Endothelial cell of umbilical vein (primary cell): ENCODE measurements around the gene ITPRIP. TPM values are rescaled to one million over a fixed set of nuclear protein-coding genes. Genes with fewer than 3 reads are reported as not detected.

Experiments used
- BruUV-seq: library from RNA; stranded (reverse); fragments of 400-500 nt; replicated peaks from 2 replicates; lab custom pipeline; 2021; lab: Mats Ljungman, UMichigan
- CTCF ChIA-PET: fragments of 300-600, 350-600 bp; sonication (Branson Sonifier 250); formaldehyde crosslinking; loops from one replicate; lab custom pipeline; 2021; ENCODE audit warnings: antibody characterized with exemption, inconsistent platforms; lab: Charles Lee
- POLR2A ChIA-PET: fragments of 300-600, 350-600 bp; sonication (Branson Sonifier 250); formaldehyde crosslinking; loops from one replicate; lab custom pipeline; 2021; ENCODE audit warnings: antibody characterized with exemption, inconsistent platforms; lab: Charles Lee
- DNase-seq: peaks from one replicate; pipeline ENCODE4 v3.0.0-alpha.2; 2011; ENCODE audit warnings: low read depth, low spot score
- FAIRE-seq: peaks from 2 replicates; lab custom pipeline; 2011; peaks lifted over from hg19 to GRCh38; lab: Jason Lieb, UNC
- H2AFZ ChIP-seq: 2 replicates; pipeline ENCODE4 v1.6.0; 2012; ENCODE audit warnings: low read depth, low read length, control low read depth, inconsistent platforms
- H3K27ac ChIP-seq: 2 replicates; pipeline ENCODE4 v1.5.1; 2011; ENCODE audit warnings: low read depth, mild to moderate bottlenecking, control low read depth, low read length, moderate library complexity; ENCODE audit not compliant: insufficient read depth
- H3K27me3 ChIP-seq, 2 experiments: 2 replicates each; pipeline versions ENCODE4 v1.6.0 to v1.6.1; 2011; ENCODE audit warnings: low read length in 2 of 2, mixed read lengths in 1 of 2; ENCODE audit not compliant: control insufficient read depth in 2 of 2, insufficient read depth in 2 of 2
- H3K36me3 ChIP-seq, 2 experiments: 2 replicates in 1 of 2; 3 replicates in 1 of 2; pipeline ENCODE4 v1.5.1; 2011; ENCODE audit warnings: low read length in 2 of 2, mild to moderate bottlenecking in 1 of 2, moderate library complexity in 1 of 2; ENCODE audit not compliant: control insufficient read depth in 2 of 2, insufficient read depth in 2 of 2; ENCODE audit errors: extremely low read depth in 1 of 2
- H3K4me1 ChIP-seq: 3 replicates; pipeline ENCODE4 v1.5.1; 2011; ENCODE audit warnings: mild to moderate bottlenecking, low read length; ENCODE audit not compliant: control insufficient read depth, insufficient read depth; ENCODE audit errors: extremely low read depth
- H3K4me2 ChIP-seq: 2 replicates; pipeline ENCODE4 v1.6.1; 2011; ENCODE audit warnings: low read length, control low read depth, mixed read lengths; ENCODE audit not compliant: insufficient read depth
- H3K4me3 ChIP-seq, 3 experiments: fragments of 200-600 bp in 1 of 3; sonication (generic), shearing (Covaris generic) in 1 of 3; replicated peaks in 1 of 3; 2 replicates each; pipeline ENCODE4 v1.5.1; 2011 to 2016; ENCODE audit warnings: control low read depth in 3 of 3, low read length in 3 of 3, mild to moderate bottlenecking in 2 of 3, inconsistent platforms in 1 of 3, low read depth in 1 of 3, moderate library complexity in 1 of 3; ENCODE audit not compliant: insufficient read depth in 1 of 3
- H3K79me2 ChIP-seq: 2 replicates; pipeline ENCODE4 v1.6.0; 2012; ENCODE audit warnings: low read length, inconsistent platforms; ENCODE audit not compliant: control insufficient read depth, insufficient read depth
- H3K9ac ChIP-seq: replicated peaks from 2 replicates; pipeline ENCODE3; 2011; ENCODE audit warnings: low read length, control low read depth; ENCODE audit not compliant: insufficient read depth; ENCODE audit errors: extremely low read depth
- H3K9me1 ChIP-seq: replicated peaks from 3 replicates; pipeline ENCODE4 v1.6.0; 2011; ENCODE audit warnings: mild to moderate bottlenecking, low read length; ENCODE audit not compliant: control insufficient read depth, insufficient read depth; ENCODE audit errors: extremely low read depth
- H3K9me3 ChIP-seq: replicated peaks from 2 replicates; pipeline ENCODE4 v1.5.1; 2012; ENCODE audit warnings: low read length, inconsistent platforms; ENCODE audit not compliant: control insufficient read depth, insufficient read depth
- H4K20me1 ChIP-seq: replicated peaks from 2 replicates; pipeline ENCODE3; 2011; ENCODE audit warnings: mild to moderate bottlenecking, low read length; ENCODE audit not compliant: control insufficient read depth, insufficient read depth; ENCODE audit errors: extremely low read depth
- CTCF ChIP-seq, 2 donors: IDR thresholded peaks; 1 replicate in 1 of 2; 2 replicates in 1 of 2; pipeline ENCODE4 v1.5.1; 2011; ENCODE audit warnings: low read length in 2 of 2, mild to moderate bottlenecking in 2 of 2, moderate library complexity in 2 of 2, control low read depth in 1 of 2, inconsistent platforms in 1 of 2, low read depth in 1 of 2; ENCODE audit not compliant: insufficient read depth in 1 of 2; ENCODE audit errors: extremely low read depth in 1 of 2
- EZH2 ChIP-seq: IDR thresholded peaks from 2 replicates; pipeline ENCODE4 v1.6.1; 2012; ENCODE audit warnings: borderline replicate concordance, low read depth, mild to moderate bottlenecking, moderate library complexity, low read length, inconsistent platforms; ENCODE audit not compliant: severe bottlenecking
- FOS ChIP-seq: IDR thresholded peaks from 2 replicates; pipeline ENCODE4 v1.6.1; 2011; ENCODE audit warnings: mild to moderate bottlenecking, low read length, moderate library complexity, borderline replicate concordance; ENCODE audit not compliant: insufficient read depth
- GATA2 ChIP-seq: IDR thresholded peaks from 2 replicates; pipeline ENCODE4 v1.7.0; 2011; ENCODE audit warnings: low read depth, mild to moderate bottlenecking, moderate library complexity, mixed read lengths, low read length; ENCODE audit not compliant: insufficient read length, insufficient read depth
- JUN ChIP-seq: IDR thresholded peaks from 2 replicates; pipeline ENCODE4 v1.6.1; 2011; ENCODE audit warnings: borderline replicate concordance, low read depth; ENCODE audit not compliant: insufficient read length, insufficient read depth
- MAX ChIP-seq: IDR thresholded peaks from 2 replicates; pipeline ENCODE4 v1.6.1; 2011; ENCODE audit not compliant: insufficient read depth, insufficient read length
- MYC ChIP-seq: IDR thresholded peaks from one replicate; pipeline ENCODE4 v1.6.1; 2011; ENCODE audit warnings: mild to moderate bottlenecking, low read depth, low read length
- POLR2A ChIP-seq: IDR thresholded peaks from 2 replicates; pipeline ENCODE4 v1.6.1; 2012; ENCODE audit warnings: low read depth, mild to moderate bottlenecking, control low read depth, low read length
- POLR2AphosphoS5 ChIP-seq: IDR thresholded peaks from 2 replicates; pipeline ENCODE4 v1.6.1; 2012; ENCODE audit warnings: low read depth, mild to moderate bottlenecking, control low read depth, low read length, moderate library complexity; ENCODE audit not compliant: insufficient read depth
- dilution Hi-C: fragments of 300-500 bp; cut with MboI; formaldehyde crosslinking; loops from one replicate; pipeline ENCODE4 v1.15.0; 2019; ENCODE audit warnings: low sequenced_read_pairs; ENCODE audit not compliant: extremely low pct_ligation_motif_present
- intact Hi-C: fragments of 100-400 bp; cut with micrococcal nuclease; formaldehyde crosslinking; loops from one replicate; pipeline ENCODE4 v1.10.0; 2022
- polyA plus RNA-seq, 4 experiments: library from polyadenylated mRNA; depleted of rRNA in 3 of 4; stranded (reverse) in 3 of 4; unstranded in 1 of 4; fragments of >200 nt; gene quantifications; 2 replicates each; pipeline versions ENCODE4 v1.2.1 to v1.2.3, GENCODE V29; 2011 to 2012; ENCODE audit warnings: missing spikeins in 1 of 4
- total RNA-seq: library from RNA; stranded (reverse); gene quantifications from 2 replicates; pipeline ENCODE4 v1.2.3, GENCODE V29; 2021

ITPRIP gene
- total and polyA plus RNA-seq, 2 donors (not counting 3 experiments of a cell fraction or from before 2014, with no cell fraction given): 31.4 to 33.2 TPM

- ChIA-PET POLR2A (interaction anchor here (0.6 kb wide), 1 partner anchor 10 kb away, joined by 3 read pairs; no protein-coding TSS in a partner anchor), CTCF (interaction anchor here (0.8 to 3.0 kb wide), 9 partner anchors 10 to 66 kb away, joined by 3 to 36 read pairs (median 9); partner anchors contain the start of gene CFAP58)
- peaks cover 2 to 6% of the 10 kb centered on the region in 2 experiments for H3K36me3 ChIP-seq
- H3K9me3 ChIP-seq: no peaks in the 10 kb centered on the region
- no peaks in the 10 kb centered on the region for H3K9me1 ChIP-seq
- peak overlapping the region; percentile 33 for H2AFZ ChIP-seq
- no peaks in the 10 kb centered on the region for H3K27me3 ChIP-seq
- peaks cover 53% of the 10 kb centered on the region for H3K4me1 ChIP-seq
- TF ChIP-seq POLR2AphosphoS5 (no peak), JUN (peak; percentile 31)
- FAIRE-seq (peak; percentile 77), DNase-seq (peak; percentile 93)
- H3K4me3 ChIP-seq: peak overlapping the region in 2 of 3 experiments; percentile 64 to 99
- no peaks in the 10 kb centered on the region for H4K20me1 ChIP-seq
- BruUV-seq: no TSS peak
- intact Hi-C loops (loop anchor here (1.0 to 10.0 kb wide), 4 partner anchors 8 to 435 kb away; no protein-coding TSS in a partner anchor), dilution Hi-C loops (no loop called here)
- H3K4me2 ChIP-seq: peak overlapping the region; percentile 85
- H3K79me2 ChIP-seq: peaks cover 37% of the 10 kb centered on the region
- H3K27ac ChIP-seq: peak overlapping the region; percentile 100
- H3K9ac ChIP-seq: peak overlapping the region; percentile 99
Observed at GRCh38 chr10:104339469-104340110, 1.3 kb upstream of the ITPRIP start.

GRCh38 chr10:104337521-104337984, 712 bp downstream of the ITPRIP start:
- peak overlapping the region; percentile 99 for H3K9ac ChIP-seq
- H3K4me1 ChIP-seq: peaks cover 53% of the 10 kb centered on the region
- H3K9me3 ChIP-seq: no peaks in the 10 kb centered on the region
- H3K36me3 ChIP-seq: peaks cover 2 to 7% of the 10 kb centered on the region in 2 experiments
- dilution Hi-C loops: no loop called here
- POLR2A ChIA-PET: interaction anchor here (1.0 to 1.5 kb wide), 2 partner anchors 9 to 16 kb away, joined by 3 to 10 read pairs; no protein-coding TSS in a partner anchor
- peaks cover 57% of the 10 kb centered on the region for H3K79me2 ChIP-seq
- DNase-seq (peak; percentile 46), FAIRE-seq (peak; percentile 75)
- CTCF ChIA-PET: interaction anchor here (0.9 to 3.0 kb wide), 11 partner anchors 12 to 64 kb away, joined by 3 to 36 read pairs (median 6); partner anchors contain the start of gene CFAP58
- H3K4me3 ChIP-seq: peak overlapping the region; percentile 64 to 99 (median 94)
- H4K20me1 ChIP-seq: no peaks in the 10 kb centered on the region
- peak overlapping the region; percentile 97 for H3K4me2 ChIP-seq
- TF ChIP-seq GATA2 (no peak), MYC (no peak), FOS (no peak), CTCF (IDR thresholded peaks at IDR 0.05; ENCODE audit: extremely low read depth in 1 of 2, insufficient read depth in 1 of 2, low read depth in 1 of 2, low read length in 2 of 2) (no peak), EZH2 (no peak), POLR2A (no peak), POLR2AphosphoS5 (no peak), MAX (no peak), JUN (no peak)
- no TSS peak for BruUV-seq
- intact Hi-C loops: loop anchor here (1.0 to 10.0 kb wide), 3 partner anchors 32 to 433 kb away; no protein-coding TSS in a partner anchor
- H3K27ac ChIP-seq: peak overlapping the region; percentile 100
- H3K27me3 ChIP-seq: no peaks in the 10 kb centered on the region
- H3K9me1 ChIP-seq: no peaks in the 10 kb centered on the region
- H2AFZ ChIP-seq: no peak overlapping the region
